Forelimb muscle (tissue), 1 donor: ENCODE results near the gene DHRS9. TPM values are rescaled to one million over a fixed set of nuclear protein-coding genes. Genes with fewer than 3 reads are reported as not detected.

Experiments
- DNase-seq: peaks from one replicate; pipeline ENCODE4 v3.0.0-alpha.2; 2013; ENCODE audit warnings: low read depth
- polyA plus RNA-seq: library from polyadenylated mRNA; unstranded; fragments of 120-200 nt; gene quantifications from one replicate; pipeline ENCODE4 v1.2.1, GENCODE V29; 2013; ENCODE audit not compliant: insufficient read length

Gene DHRS9
- polyA plus RNA-seq, 1 donor = 0.34 TPM

- DNase-seq = no peak
Measured at GRCh38 chr2:169065864-169066517, 3.4 kb upstream of the DHRS9 start.

GRCh38 chr2:169066897-169067296, 2.5 kb upstream of the DHRS9 start:
- no peak for DNase-seq

DNA sequence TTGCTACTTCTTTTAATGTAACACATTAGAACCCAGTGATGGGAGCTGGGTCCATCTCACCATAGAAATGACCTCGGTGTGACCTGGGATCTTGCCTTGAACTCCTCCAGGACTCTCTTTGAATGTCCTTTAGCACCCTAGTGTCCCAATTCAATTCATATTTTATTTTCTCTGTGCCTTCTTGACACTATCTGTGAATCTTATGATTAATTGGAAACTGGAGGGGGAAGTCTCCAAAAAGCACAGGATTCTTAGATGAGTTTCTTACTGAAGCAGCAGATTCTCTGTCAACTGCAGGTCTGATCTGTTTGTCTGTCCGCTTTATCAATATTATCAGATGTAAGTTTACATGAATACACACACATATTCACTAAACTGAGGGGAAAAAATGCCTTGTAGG, 470 bp downstream of the DHRS9 start:
- DNase-seq = no peak

GRCh38 chr2:169071455-169071854, 2.1 kb downstream of the DHRS9 start:
- no peak for DNase-seq

DNA sequence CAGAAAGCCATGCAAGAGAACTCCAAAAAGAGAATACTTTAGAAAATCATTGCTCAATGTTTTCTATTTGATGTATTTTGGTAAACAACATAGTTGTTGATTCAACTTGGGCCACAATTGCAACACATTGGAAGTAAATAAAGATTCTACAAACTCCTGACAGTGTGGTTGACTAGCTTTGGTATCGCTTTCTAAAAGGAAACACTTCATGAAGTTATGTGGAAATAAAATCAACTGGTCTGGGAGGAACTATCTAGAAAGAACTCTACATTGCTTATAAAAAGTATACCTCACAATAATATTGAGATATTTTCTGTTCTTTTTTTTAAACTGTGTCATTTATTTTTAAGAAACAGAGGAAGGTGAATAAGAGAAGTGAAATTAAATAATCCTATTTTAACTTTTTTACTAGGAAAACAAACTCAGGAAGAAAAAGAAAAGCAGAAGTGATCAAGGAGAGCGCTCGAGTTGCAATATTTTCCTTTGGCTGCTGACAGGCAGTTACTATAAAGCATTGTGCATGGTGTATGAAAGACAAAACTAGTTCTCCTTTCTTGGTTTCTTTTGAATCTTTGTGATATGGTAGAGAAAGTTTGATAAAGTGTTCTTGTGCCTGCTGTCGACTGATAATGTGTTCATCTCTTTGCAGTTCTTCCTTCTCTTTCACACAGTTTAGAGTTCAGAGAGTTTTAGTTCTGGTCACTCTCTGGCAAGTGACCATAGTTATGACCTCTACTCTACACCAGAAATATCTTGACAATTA, 3.0 kb downstream of the DHRS9 start:
- DNase-seq = no peak

DNA sequence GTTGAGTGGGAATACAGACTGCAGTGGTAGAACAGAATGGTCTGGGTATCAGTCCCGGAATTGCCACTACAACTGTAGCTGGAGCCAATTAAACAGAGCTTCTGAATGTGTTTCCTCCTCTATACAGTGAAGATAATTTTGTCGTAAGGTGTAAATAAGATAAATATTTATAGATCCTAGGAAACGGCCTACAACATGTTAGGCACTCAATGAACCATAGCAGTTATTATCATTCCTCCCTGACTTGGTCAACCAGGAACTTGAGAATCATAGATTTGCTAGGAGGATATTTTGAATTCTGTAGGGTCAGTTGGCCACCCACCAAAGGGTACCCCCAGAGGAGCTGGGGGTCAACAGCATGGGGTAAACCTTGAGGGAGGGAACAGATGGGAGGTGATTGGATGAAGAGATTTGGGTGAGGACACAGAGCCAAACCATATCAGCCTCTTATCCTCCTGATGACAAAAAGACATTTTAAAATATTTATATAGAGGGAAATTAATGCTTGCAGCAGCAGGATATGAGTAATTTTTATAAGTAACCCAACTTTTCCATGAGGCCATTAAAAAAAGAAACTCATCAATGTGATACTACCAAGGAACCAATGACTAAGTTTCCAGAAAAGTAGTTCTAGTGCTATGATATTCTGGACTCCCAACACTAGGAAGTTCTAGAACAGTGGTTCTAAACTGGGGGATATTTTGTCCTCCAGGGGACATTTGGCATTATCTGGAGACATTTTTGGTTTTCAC, 4.0 kb downstream of the DHRS9 start:
- DNase-seq = no peak

DNA sequence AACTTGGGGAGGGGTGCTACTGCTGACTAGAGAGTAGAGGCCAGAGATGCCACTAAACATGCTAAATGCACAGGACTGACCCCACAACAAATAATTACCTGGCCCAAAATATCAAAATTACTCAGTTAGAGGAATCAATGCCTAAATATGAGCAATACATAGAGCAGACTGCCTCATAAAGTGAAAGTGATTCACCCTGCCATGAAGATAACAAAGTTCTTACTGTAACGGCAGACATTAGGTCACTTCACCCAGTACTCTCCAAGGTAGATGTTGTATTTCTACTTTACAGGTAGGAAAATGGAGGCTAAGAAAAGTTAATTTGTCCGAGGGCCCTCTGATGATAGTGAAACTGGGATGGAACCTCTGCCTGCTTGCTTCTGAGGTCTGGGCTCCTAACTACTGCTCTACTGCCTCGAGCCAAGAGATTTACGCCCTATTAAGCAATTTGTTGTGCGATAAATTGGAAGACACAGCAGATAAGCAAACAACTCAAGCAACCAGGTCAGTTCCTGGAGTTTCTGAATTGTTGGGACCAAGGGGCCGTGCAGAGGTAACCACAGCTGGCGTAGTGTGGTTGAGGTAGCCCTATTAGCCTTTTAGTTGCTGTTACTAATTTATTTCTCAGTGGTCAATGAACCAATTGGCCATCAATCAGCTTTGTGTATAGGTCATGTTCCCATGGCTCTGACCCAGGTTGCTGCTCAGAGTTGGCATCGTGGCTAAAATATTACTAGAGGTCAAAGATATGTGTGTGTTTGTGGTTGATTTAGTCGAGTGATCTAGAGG, 4.8 kb downstream of the DHRS9 start:
- no peak for DNase-seq

DNA sequence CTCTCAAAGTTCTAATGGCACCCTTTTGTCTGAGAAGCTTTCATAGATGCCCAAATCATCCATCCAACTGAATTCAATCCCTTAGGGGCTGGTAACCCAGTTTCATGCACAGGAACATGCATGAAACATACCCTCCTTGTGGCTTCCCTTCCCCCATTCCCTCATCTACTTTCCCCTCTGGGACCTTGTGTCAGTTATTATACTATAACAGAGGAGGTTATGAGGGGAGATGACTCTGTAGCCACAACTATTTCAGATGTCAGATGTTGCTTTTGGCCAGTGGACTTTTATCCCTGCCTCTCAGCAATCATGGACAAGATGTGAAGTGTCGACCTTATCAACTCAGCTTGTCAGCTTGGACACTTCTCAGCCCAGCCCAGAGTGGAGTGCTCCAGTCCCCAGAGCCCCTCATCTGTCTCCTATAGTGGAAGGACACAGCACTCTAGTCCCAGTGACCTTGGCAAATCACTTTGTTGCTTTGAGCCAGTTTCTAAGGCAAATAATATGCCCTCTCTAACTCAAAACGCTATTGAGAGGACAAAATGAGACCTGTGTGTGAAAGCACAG, 8.4 kb downstream of the DHRS9 start:
- no peak for DNase-seq

DNA sequence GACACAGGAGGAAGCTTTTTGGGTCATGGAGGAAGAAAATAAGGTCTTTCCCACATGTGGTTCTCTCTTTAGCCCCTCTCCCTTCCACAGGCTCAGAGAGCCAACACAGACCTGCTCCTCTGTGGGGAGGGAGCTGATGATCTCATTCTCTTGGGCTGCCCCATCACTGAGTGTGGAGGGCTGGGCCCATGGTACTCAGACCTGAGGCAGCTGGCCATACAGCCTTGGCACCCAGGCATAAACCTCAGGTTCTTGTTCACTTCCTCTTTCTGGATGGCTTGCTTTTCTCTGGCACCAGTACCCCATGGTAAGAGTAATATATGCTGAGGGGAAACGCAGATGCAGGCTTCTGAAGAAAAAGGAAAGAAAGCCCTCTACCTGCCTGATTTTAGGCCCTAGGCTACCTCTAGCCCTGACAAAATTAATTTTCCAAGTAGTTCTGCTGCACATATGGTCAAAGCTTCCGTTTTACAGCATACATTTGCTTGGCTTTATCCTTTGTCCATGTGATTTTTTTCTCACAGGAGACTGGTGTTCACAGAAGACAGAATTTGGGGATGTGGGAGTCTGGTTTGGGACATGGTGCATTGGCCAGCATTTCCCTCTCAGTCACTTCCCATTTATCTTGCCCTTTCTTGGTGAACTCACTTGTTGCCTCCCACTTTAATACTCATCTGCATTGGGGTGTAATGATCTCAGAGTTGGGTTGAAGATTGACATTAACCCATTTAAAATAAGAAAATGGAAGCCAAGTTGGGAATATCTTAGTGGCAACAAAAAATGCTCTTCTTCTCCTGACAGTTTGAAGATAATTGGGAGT, 11.1 kb downstream of the DHRS9 start:
- no peak for DNase-seq

GRCh38 chr2:169081551-169081950, 12.2 kb downstream of the DHRS9 start:
- no peak for DNase-seq

DNA sequence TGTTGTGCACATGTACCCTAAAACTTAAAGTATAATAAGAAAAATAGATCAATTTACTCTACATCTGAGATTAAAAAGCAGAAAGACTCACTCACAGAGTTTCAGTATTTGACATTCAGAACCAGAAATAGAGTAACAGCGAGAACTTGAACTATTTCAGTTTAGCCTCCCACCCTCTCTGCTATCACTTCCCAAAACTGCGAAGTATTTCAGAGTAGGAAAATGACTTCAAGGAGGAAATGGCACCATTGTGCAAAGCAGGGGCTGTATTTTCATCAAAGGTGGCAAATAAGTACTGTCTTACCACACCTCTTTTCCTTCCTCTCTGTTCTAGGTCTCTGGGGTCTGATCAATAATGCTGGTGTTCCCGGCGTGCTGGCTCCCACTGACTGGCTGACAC, 13.6 kb downstream of the DHRS9 start:
- DNase-seq = no peak

- no peak for DNase-seq
Measured at GRCh38 chr2:169086893-169087467, 17.6 kb downstream of the DHRS9 start.

- DNase-seq = no peak
Measured at GRCh38 chr2:169087757-169088379, 18.5 kb downstream of the DHRS9 start.

GRCh38 chr2:169089182-169089581, 19.8 kb downstream of the DHRS9 start:
- DNase-seq = no peak

DNA sequence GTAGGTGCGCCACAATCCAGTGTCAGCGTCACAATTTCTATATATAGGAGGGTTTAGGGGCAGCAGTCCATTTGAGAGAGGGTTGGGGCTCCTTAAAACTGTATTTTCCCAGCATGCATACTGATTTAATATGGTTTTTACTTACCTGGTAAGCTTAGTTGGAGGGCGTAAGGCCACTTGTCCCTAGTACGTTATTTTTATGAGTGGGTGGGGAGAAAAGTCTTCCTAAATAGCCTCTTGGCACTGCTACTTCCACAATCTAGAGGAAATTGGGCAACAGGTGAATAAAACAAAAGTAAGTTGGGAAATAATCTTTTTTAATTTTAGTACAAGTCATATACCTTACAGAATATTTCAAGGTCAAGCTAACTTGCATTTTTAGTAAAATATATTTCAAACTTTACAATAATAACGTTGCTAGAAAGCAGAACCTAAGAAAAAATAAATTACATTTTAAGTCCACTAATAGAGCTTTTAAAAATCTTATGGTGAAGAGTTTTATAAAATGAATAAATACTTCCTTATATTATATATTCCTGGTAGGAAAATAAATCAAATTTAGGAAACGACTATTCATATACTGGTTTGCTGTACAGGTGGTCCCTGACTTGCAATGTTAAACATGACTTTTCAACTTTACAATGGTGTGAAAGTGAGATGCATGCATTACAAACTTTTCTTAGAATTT, 20.9 kb downstream of the DHRS9 start:
- no peak for DNase-seq

DNA sequence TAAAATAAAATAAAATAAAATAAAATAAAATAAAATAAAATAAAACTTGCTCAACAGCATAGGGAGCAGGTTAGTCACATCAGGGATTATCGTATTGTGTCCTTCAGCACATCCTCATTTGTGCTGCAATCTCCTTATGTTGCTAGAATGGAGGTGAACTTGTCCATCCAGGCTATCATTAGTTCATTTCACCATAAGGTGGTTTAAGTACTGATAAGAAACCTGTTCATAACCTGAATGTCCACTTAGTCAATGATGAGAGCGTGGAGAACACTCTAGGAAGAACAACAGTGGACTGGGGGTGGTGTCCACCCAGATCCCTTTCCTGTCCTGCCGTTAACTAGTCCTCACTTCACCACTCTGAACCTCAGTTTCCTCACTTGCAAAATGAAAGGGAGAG, 21.9 kb downstream of the DHRS9 start:
- DNase-seq = no peak

GRCh38 chr2:169091761-169092519, 22.6 kb downstream of the DHRS9 start:
- no peak for DNase-seq

DNA sequence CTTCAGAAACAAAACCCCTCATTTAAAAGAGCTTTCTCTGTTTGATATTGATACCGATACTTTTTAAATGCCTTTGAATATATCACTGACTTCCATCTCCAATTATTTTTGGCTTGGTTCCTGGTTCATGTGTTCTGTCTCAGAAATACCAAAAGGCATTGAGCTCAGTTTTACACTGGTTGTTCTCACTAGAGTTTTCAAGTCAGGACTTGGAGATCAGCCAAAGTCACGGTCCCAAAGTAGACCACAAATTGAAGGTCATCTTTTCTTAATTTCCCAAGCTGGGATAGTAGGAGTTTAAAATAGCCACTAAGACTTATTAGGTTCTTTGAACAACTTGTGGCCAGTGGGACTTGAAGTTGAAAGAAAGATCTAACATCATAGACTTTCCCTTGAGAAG, 24.2 kb downstream of the DHRS9 start:
- no peak for DNase-seq

- no peak for DNase-seq
Measured at GRCh38 chr2:169094676-169095075, 25.3 kb downstream of the DHRS9 start.
